PC-3 (cell line): ENCODE results near the gene PCDH1. TPM values are rescaled to one million over a fixed set of nuclear protein-coding genes. Genes with fewer than 3 reads are reported as not detected.

Experiments
- ATAC-seq: fragments of 200-7000 bp; cut with Tn5 transposase; 2 replicates; pipeline ENCODE4 v1.9.1; 2020; ENCODE audit warnings: mild to moderate bottlenecking, moderate library complexity
- BruUV-seq: library from RNA; stranded (reverse); fragments of 400-500 nt; replicated peaks from 2 replicates; lab custom pipeline; 2021; lab: Mats Ljungman, UMichigan
- CTCF ChIA-PET: fragments of 300-600 bp; sonication (Branson Sonifier 250); formaldehyde crosslinking; loops from one replicate; lab custom pipeline; 2022; ENCODE audit warnings: antibody characterized with exemption; lab: Charles Lee
- POLR2A ChIA-PET: fragments of 300-600 bp; sonication (Branson Sonifier 250); formaldehyde crosslinking; loops from one replicate; lab custom pipeline; 2022; ENCODE audit warnings: antibody characterized with exemption; ENCODE audit not compliant: unreplicated experiment; lab: Charles Lee
- DNase-seq: peaks from one replicate; pipeline ENCODE4 v3.0.0-alpha.2; 2015
- H2AFZ ChIP-seq: fragments of 300-600 bp; sonication (generic); 2 replicates; pipeline ENCODE4 v1.6.0; 2016; ENCODE audit warnings: antibody characterized with exemption, low read length
- H3F3A ChIP-seq: fragments of 300-600 bp; sonication (generic); one replicate; pipeline ENCODE4 v1.6.0; 2017; ENCODE audit warnings: antibody characterized with exemption, low read length, control low read depth, mild to moderate bottlenecking; ENCODE audit not compliant: unreplicated experiment
- H3K27ac ChIP-seq: fragments of 300-600 bp; sonication (generic); 2 replicates; pipeline ENCODE4 v1.5.1; 2016; ENCODE audit warnings: mild to moderate bottlenecking, low read length
- H3K27me3 ChIP-seq: fragments of 300-600 bp; sonication (generic); 2 replicates; pipeline ENCODE4 v1.6.1; 2016; ENCODE audit warnings: low read length, mixed read lengths
- H3K36me3 ChIP-seq: fragments of 300-600 bp; sonication (generic); 2 replicates; pipeline ENCODE4 v1.6.1; 2016; ENCODE audit warnings: low read depth, mixed run types, low read length, mixed read lengths
- H3K4me1 ChIP-seq: fragments of 300-600 bp; sonication (generic); 2 replicates; pipeline ENCODE4 v1.5.1; 2016; ENCODE audit warnings: low read length; ENCODE audit not compliant: insufficient read depth
- H3K4me2 ChIP-seq: fragments of 300-600 bp; sonication (generic); 2 replicates; pipeline ENCODE4 v1.6.0; 2016; ENCODE audit warnings: low read length
- H3K4me3 ChIP-seq: fragments of 300-600 bp; sonication (generic); 2 replicates; pipeline ENCODE4 v1.5.1; 2016; ENCODE audit warnings: mild to moderate bottlenecking, low read length, mixed read lengths
- H3K79me2 ChIP-seq: fragments of 300-600 bp; sonication (generic); 2 replicates; pipeline ENCODE4 v1.6.1; 2017; ENCODE audit warnings: low read length, mixed read lengths
- H3K9ac ChIP-seq: fragments of 300-600 bp; sonication (generic); 2 replicates; pipeline ENCODE4 v1.6.0; 2016; ENCODE audit warnings: mild to moderate bottlenecking, low read length
- H3K9me2 ChIP-seq: fragments of 300-600 bp; sonication (generic); replicated peaks from 2 replicates; pipeline ENCODE4 v1.6.1; 2016; ENCODE audit warnings: mixed run types, low read length, mixed read lengths
- H3K9me3 ChIP-seq: fragments of 300-600 bp; sonication (generic); 2 replicates; pipeline ENCODE4 v1.6.1; 2016; ENCODE audit warnings: low read length, mixed read lengths
- H4K20me1 ChIP-seq: fragments of 300-600 bp; sonication (generic); 2 replicates; pipeline ENCODE4 v1.6.1; 2016; ENCODE audit warnings: low read length, mixed read lengths
- EZH2 ChIP-seq: fragments of 300-600 bp; sonication (generic); IDR thresholded peaks from one replicate; pipeline ENCODE4 v1.6.1; 2017; ENCODE audit warnings: antibody characterized with exemption, mild to moderate bottlenecking, low read length; ENCODE audit not compliant: unreplicated experiment
- EZH2phosphoT487 ChIP-seq: fragments of 300-600 bp; sonication (generic); IDR thresholded peaks from 2 replicates; pipeline ENCODE4 v1.6.1; 2018; ENCODE audit warnings: mild to moderate bottlenecking, antibody characterized with exemption, low read length, borderline replicate concordance
- intact Hi-C: fragments of 100-400 bp; cut with micrococcal nuclease; formaldehyde crosslinking; loops from 2 replicates; pipeline ENCODE4 v1.9.0; 2023
- total RNA-seq: library from RNA; depleted of rRNA; stranded (reverse); fragments of >200 nt; gene quantifications from 2 replicates; pipeline ENCODE4 v1.2.3, GENCODE V29; 2014
- TF ChIP-seq, protein P1 (sequence below): fragments of 300-600 bp; sonication (generic); conservative IDR thresholded peaks from 2 replicates; pipeline ENCODE4 v1.5.1; 2017; ENCODE audit warnings: antibody characterized with exemption, low read depth, mild to moderate bottlenecking, low read length

Gene PCDH1
- total RNA-seq, 1 experiment from 2014 or later = 55.8 TPM

- Histone ChIP-seq H3K36me3 (no peaks in the 10 kb centered on the region), H3K4me1 (peaks cover 5% of the 10 kb centered on the region; the same call in 1 of the 2 replicates), H3K4me3 (no peak overlapping the region), H3K9ac (no peak overlapping the region), H2AFZ (no peak overlapping the region), H3F3A (no peaks in the 10 kb centered on the region), H3K27me3 (no peaks in the 10 kb centered on the region), H3K79me2 (no peaks in the 10 kb centered on the region), H3K9me2 (no peaks in the 10 kb centered on the region), H4K20me1 (no peaks in the 10 kb centered on the region), H3K9me3 (no peaks in the 10 kb centered on the region), H3K27ac (no peak overlapping the region), H3K4me2 (no peak overlapping the region)
- BruUV-seq = no TSS peak
- intact Hi-C loops = no loop called here
- ChIA-PET CTCF (no interaction called here), POLR2A (no interaction called here)
- TF ChIP-seq EZH2 (no peak), EZH2phosphoT487 (no peak)
- TF ChIP-seq, protein P1, sequence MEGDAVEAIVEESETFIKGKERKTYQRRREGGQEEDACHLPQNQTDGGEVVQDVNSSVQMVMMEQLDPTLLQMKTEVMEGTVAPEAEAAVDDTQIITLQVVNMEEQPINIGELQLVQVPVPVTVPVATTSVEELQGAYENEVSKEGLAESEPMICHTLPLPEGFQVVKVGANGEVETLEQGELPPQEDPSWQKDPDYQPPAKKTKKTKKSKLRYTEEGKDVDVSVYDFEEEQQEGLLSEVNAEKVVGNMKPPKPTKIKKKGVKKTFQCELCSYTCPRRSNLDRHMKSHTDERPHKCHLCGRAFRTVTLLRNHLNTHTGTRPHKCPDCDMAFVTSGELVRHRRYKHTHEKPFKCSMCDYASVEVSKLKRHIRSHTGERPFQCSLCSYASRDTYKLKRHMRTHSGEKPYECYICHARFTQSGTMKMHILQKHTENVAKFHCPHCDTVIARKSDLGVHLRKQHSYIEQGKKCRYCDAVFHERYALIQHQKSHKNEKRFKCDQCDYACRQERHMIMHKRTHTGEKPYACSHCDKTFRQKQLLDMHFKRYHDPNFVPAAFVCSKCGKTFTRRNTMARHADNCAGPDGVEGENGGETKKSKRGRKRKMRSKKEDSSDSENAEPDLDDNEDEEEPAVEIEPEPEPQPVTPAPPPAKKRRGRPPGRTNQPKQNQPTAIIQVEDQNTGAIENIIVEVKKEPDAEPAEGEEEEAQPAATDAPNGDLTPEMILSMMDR = no peak
- DNase-seq = no peak
- ATAC-seq = no peak
These were observed 35.5 kb upstream of the PCDH1 start for GRCh38 chr5:141913560-141914198.

GRCh38 chr5:141910271-141910673 is 32.1 kb upstream of the PCDH1 start:
- Histone ChIP-seq H3K36me3 (no peaks in the 10 kb centered on the region), H3K27me3 (no peaks in the 10 kb centered on the region), H3K4me2 (no peak overlapping the region), H3K9ac (no peak overlapping the region), H4K20me1 (no peaks in the 10 kb centered on the region), H3K79me2 (no peaks in the 10 kb centered on the region), H2AFZ (no peak overlapping the region), H3K9me3 (no peaks in the 10 kb centered on the region), H3K4me3 (no peak overlapping the region), H3K9me2 (no peaks in the 10 kb centered on the region), H3K4me1 (peaks cover 5% of the 10 kb centered on the region; the same call in 1 of the 2 replicates), H3F3A (no peaks in the 10 kb centered on the region), H3K27ac (peak overlapping the region; percentile 12; the same call in 1 of the 2 replicates)
- TF ChIP-seq, protein P1 = no peak
- no peak for TF ChIP-seq EZH2
- no peak for TF ChIP-seq EZH2phosphoT487
- DNase-seq (peak; percentile 84), ATAC-seq (peak; percentile 95)
- intact Hi-C loops = no loop called here
- BruUV-seq = no TSS peak
- ChIA-PET CTCF (no interaction called here), POLR2A (no interaction called here)

GRCh38 chr5:141909212-141909611 is 31.0 kb upstream of the PCDH1 start:
- CTCF ChIA-PET = no interaction called here
- no peak overlapping the region for H2AFZ ChIP-seq
- POLR2A ChIA-PET = no interaction called here
- no peak overlapping the region for H3K4me3 ChIP-seq
- H3F3A ChIP-seq = no peaks in the 10 kb centered on the region
- BruUV-seq = no TSS peak
- peaks cover 5% of the 10 kb centered on the region; the same call in 1 of the 2 replicates for H3K4me1 ChIP-seq
- DNase-seq (no peak), ATAC-seq (no peak)
- no peaks in the 10 kb centered on the region for H3K9me3 ChIP-seq
- no peaks in the 10 kb centered on the region for H3K36me3 ChIP-seq
- no peaks in the 10 kb centered on the region for H3K27me3 ChIP-seq
- H3K9ac ChIP-seq = no peak overlapping the region
- TF ChIP-seq EZH2 (no peak), EZH2phosphoT487 (no peak)
- TF ChIP-seq, protein P1 = no peak
- H3K27ac ChIP-seq = no peak overlapping the region; the same call in 1 of the 2 replicates
- H3K9me2 ChIP-seq = no peaks in the 10 kb centered on the region
- no peaks in the 10 kb centered on the region for H4K20me1 ChIP-seq
- no peaks in the 10 kb centered on the region for H3K79me2 ChIP-seq
- intact Hi-C loops = no loop called here
- H3K4me2 ChIP-seq = no peak overlapping the region
